IMR-90 (cell line): ENCODE data around the gene VPS18. TPM values are rescaled to one million over a fixed set of nuclear protein-coding genes. Genes with fewer than 3 reads are reported as not detected.

Source experiments
- ATAC-seq: fragments of 200-7000 bp; cut with Tn5 transposase; 2 replicates; pipeline ENCODE4 v1.9.1; 2020; ENCODE audit warnings: low read depth, mild to moderate bottlenecking, moderate library complexity
- BruUV-seq: library from RNA; stranded (reverse); fragments of 400-500 nt; replicated peaks from 2 replicates; lab custom pipeline; 2021; lab: Mats Ljungman, UMichigan
- CTCF ChIA-PET: fragments of 300-600 bp; formaldehyde crosslinking; extraction: SDS; loops from one replicate; lab custom pipeline; 2021; ENCODE audit warnings: antibody characterized with exemption; lab: Yijun Ruan, JAX
- POLR2A ChIA-PET: fragments of 300-600 bp; sonication (Branson Sonifier 250); formaldehyde crosslinking; loops from one replicate; lab custom pipeline; 2022; ENCODE audit warnings: antibody characterized with exemption; ENCODE audit not compliant: unreplicated experiment; lab: Charles Lee
- DNase-seq: peaks from one replicate; pipeline ENCODE4 v3.0.0; 2013
- H2AFZ ChIP-seq: replicated peaks from 2 replicates; pipeline ENCODE3; 2013; ENCODE audit warnings: low read length, mild to moderate bottlenecking; ENCODE audit not compliant: poor library complexity
- H2AK5ac ChIP-seq: 2 replicates; pipeline ENCODE4 v1.6.1; 2013; ENCODE audit warnings: low read depth, low read length, inconsistent platforms
- H2AK9ac ChIP-seq: replicated peaks from 2 replicates; pipeline ENCODE3; 2013; ENCODE audit warnings: mild to moderate bottlenecking, low read depth, low read length, moderate library complexity; ENCODE audit not compliant: poor library complexity
- H2BK120ac ChIP-seq: 2 replicates; pipeline ENCODE4 v1.6.1; 2013; ENCODE audit warnings: low read depth, low read length, inconsistent platforms
- H2BK15ac ChIP-seq: 3 replicates; pipeline ENCODE4 v1.6.1; 2013; ENCODE audit warnings: low read depth, low read length, inconsistent platforms
- H2BK20ac ChIP-seq: 2 replicates; pipeline ENCODE4 v1.6.1; 2013; ENCODE audit warnings: low read depth, mild to moderate bottlenecking, inconsistent platforms, low read length, moderate library complexity
- H2BK5ac ChIP-seq: 2 replicates; pipeline ENCODE4 v1.6.1; 2013; ENCODE audit warnings: mild to moderate bottlenecking, low read depth, low read length, inconsistent platforms; ENCODE audit not compliant: poor library complexity, severe bottlenecking
- H3K14ac ChIP-seq: replicated peaks from 2 replicates; pipeline ENCODE4 v1.6.1; 2013; ENCODE audit warnings: low read depth, low read length, inconsistent platforms
- H3K18ac ChIP-seq: 2 replicates; pipeline ENCODE4 v1.6.1; 2013; ENCODE audit warnings: low read depth, low read length, control low read depth
- H3K23ac ChIP-seq: 2 replicates; pipeline ENCODE4 v1.6.1; 2013; ENCODE audit warnings: low read depth, low read length, inconsistent platforms
- H3K27ac ChIP-seq: 2 replicates; pipeline ENCODE4 v1.5.1; 2013; ENCODE audit warnings: mild to moderate bottlenecking, control low read depth, low read length; ENCODE audit not compliant: insufficient read depth
- H3K27me3 ChIP-seq: 2 replicates; pipeline ENCODE4 v1.6.1; 2013; ENCODE audit warnings: low read length; ENCODE audit not compliant: control insufficient read depth, insufficient read depth
- H3K36me3 ChIP-seq: 2 replicates; pipeline ENCODE4 v1.6.1; 2013; ENCODE audit warnings: low read length, mixed read lengths; ENCODE audit not compliant: control insufficient read depth, insufficient read depth
- H3K4ac ChIP-seq: 2 replicates; pipeline ENCODE4 v1.6.1; 2013; ENCODE audit warnings: low read depth, low read length, inconsistent platforms
- H3K4me1 ChIP-seq: 2 replicates; pipeline ENCODE4 v1.6.1; 2013; ENCODE audit warnings: low read length, mixed read lengths; ENCODE audit not compliant: control insufficient read depth, insufficient read depth
- H3K4me2 ChIP-seq: 2 replicates; pipeline ENCODE4 v1.6.1; 2013; ENCODE audit warnings: low read depth, mild to moderate bottlenecking, control low read depth, low read length, moderate library complexity
- H3K4me3 ChIP-seq: 2 replicates; pipeline ENCODE4 v1.5.1; 2013; ENCODE audit warnings: low read depth, mild to moderate bottlenecking, control low read depth, low read length, moderate library complexity; ENCODE audit not compliant: insufficient read depth
- H3K56ac ChIP-seq: 2 replicates; pipeline ENCODE4 v1.6.1; 2013; ENCODE audit warnings: low read length, inconsistent platforms; ENCODE audit not compliant: insufficient read depth; ENCODE audit errors: extremely low read depth
- H3K79me1 ChIP-seq, 2 experiments: 2 replicates each; pipeline ENCODE4 v1.6.1; 2013; ENCODE audit warnings: low read length in 2 of 2, inconsistent platforms in 1 of 2, low read depth in 1 of 2
- H3K9ac ChIP-seq: 2 replicates; pipeline ENCODE4 v1.6.1; 2013; ENCODE audit warnings: low read depth, low read length, control low read depth
- H3K9me1 ChIP-seq: 2 replicates; pipeline ENCODE4 v1.6.1; 2013; ENCODE audit warnings: low read length, inconsistent platforms; ENCODE audit not compliant: insufficient read depth
- H3K9me3 ChIP-seq: 2 replicates; pipeline ENCODE4 v1.6.1; 2013; ENCODE audit warnings: low read length; ENCODE audit not compliant: control insufficient read depth, insufficient read depth
- H4K20me1 ChIP-seq: 2 replicates; pipeline ENCODE4 v1.6.1; 2013; ENCODE audit warnings: low read length, inconsistent platforms; ENCODE audit not compliant: insufficient read depth
- H4K5ac ChIP-seq: 2 replicates; pipeline ENCODE4 v1.6.1; 2013; ENCODE audit warnings: mild to moderate bottlenecking, low read depth, low read length, control low read depth
- H4K8ac ChIP-seq, 2 experiments: 2 replicates each; pipeline ENCODE4 v1.6.1; 2013; ENCODE audit warnings: low read depth in 2 of 2, low read length in 2 of 2, control low read depth in 1 of 2, inconsistent platforms in 1 of 2
- H4K91ac ChIP-seq: 2 replicates; pipeline ENCODE4 v1.6.1; 2013; ENCODE audit warnings: low read depth, low read length, inconsistent platforms; ENCODE audit not compliant: insufficient read depth
- BHLHE40 ChIP-seq: fragments of 150-350 bp; IDR thresholded peaks from 2 replicates; pipeline ENCODE4 v1.6.1; 2016; ENCODE audit warnings: mild to moderate bottlenecking, low read depth, low read length
- CEBPB ChIP-seq: IDR thresholded peaks from 2 replicates; pipeline ENCODE4 v1.6.1; 2012; ENCODE audit warnings: low read depth, low read length, improper control_type of control experiment
- CHD1 ChIP-seq: IDR thresholded peaks from 2 replicates; pipeline ENCODE4 v1.6.1; 2012; ENCODE audit warnings: low read depth, low read length, improper control_type of control experiment
- ELK1 ChIP-seq: fragments of 150-350 bp; IDR thresholded peaks from 2 replicates; pipeline ENCODE4 v1.6.1; 2016; ENCODE audit warnings: low read depth, mild to moderate bottlenecking, low read length, moderate library complexity, borderline replicate concordance
- FOS ChIP-seq: fragments of 150-350 bp; IDR thresholded peaks from 2 replicates; pipeline ENCODE4 v1.6.1; 2016; ENCODE audit warnings: low read depth, low read length
- MAFK ChIP-seq: IDR thresholded peaks from 2 replicates; pipeline ENCODE4 v1.6.1; 2012; ENCODE audit warnings: low read depth, low read length, improper control_type of control experiment
- MXI1 ChIP-seq: IDR thresholded peaks from 2 replicates; pipeline ENCODE4 v1.6.1; 2012; ENCODE audit warnings: low read depth, mild to moderate bottlenecking, low read length, moderate library complexity, borderline replicate concordance
- NFE2L2 ChIP-seq: fragments of 150-350 bp; IDR thresholded peaks from 2 replicates; pipeline ENCODE4 v1.6.1; 2016; ENCODE audit warnings: low read depth, mild to moderate bottlenecking, low read length
- POLR2A ChIP-seq: IDR thresholded peaks from 2 replicates; pipeline ENCODE4 v1.6.1; 2012; ENCODE audit warnings: mild to moderate bottlenecking, low read depth, low read length
- RAD21 ChIP-seq: IDR thresholded peaks from 2 replicates; pipeline ENCODE4 v1.6.1; 2012; ENCODE audit warnings: low read length, improper control_type of control experiment
- RCOR1 ChIP-seq: IDR thresholded peaks from 2 replicates; pipeline ENCODE4 v1.6.1; 2012; ENCODE audit warnings: mild to moderate bottlenecking, low read length, improper control_type of control experiment; ENCODE audit not compliant: insufficient replicate concordance
- RFX5 ChIP-seq: IDR thresholded peaks from 2 replicates; pipeline ENCODE4 v1.8.0; 2012; ENCODE audit warnings: low read depth, mild to moderate bottlenecking, low read length, moderate library complexity
- SMC3 ChIP-seq: fragments of 150-350 bp; IDR thresholded peaks from 2 replicates; pipeline ENCODE4 v1.6.1; 2016; ENCODE audit warnings: low read depth, mild to moderate bottlenecking, antibody characterized with exemption, low read length, moderate library complexity
- USF2 ChIP-seq: fragments of 150-350 bp; IDR thresholded peaks from 2 replicates; pipeline ENCODE4 v1.6.1; 2017; ENCODE audit warnings: mild to moderate bottlenecking, antibody characterized with exemption, low read length, low read depth
- WGBS, 2 experiments: methylation state at CpG; one replicate each; pipeline versions ENCODE4 v1.1.5 to v1.1.7; 2013; ENCODE audit warnings: missing lambda C conversion rate in 2 of 2; ENCODE audit not compliant: insufficient read length in 1 of 2; ENCODE audit errors: extremely low coverage in 2 of 2; 5-methylcytosine and 5-hydroxymethylcytosine counted together
- dilution Hi-C: fragments of 300-500 bp; cut with HindIII; formaldehyde crosslinking; loops from one replicate; pipeline ENCODE4 v1.14.3; 2018; ENCODE audit warnings: low sequenced_read_pairs; ENCODE audit not compliant: unreplicated experiment
- in situ Hi-C: fragments of 300-500 bp; cut with MboI; formaldehyde crosslinking; loops from 3 replicates; pipeline ENCODE4 v1.14.3; 2019; ENCODE audit warnings: low sequenced_read_pairs, inconsistent platforms, mixed read lengths
- intact Hi-C: fragments of 100-400 bp; cut with micrococcal nuclease; formaldehyde crosslinking; loops from 2 replicates; pipeline ENCODE4 v1.10.0; 2022
- polyA plus RNA-seq, 3 experiments: library from polyadenylated mRNA; depleted of rRNA; stranded (reverse); fragments of >200 nt; gene quantifications; 2 replicates each; pipeline ENCODE4 v1.2.3, GENCODE V29; 2012; ENCODE audit warnings: low replicate concordance in 1 of 3
- total RNA-seq: library from RNA; depleted of rRNA; stranded (reverse); fragments of >200 nt; gene quantifications from 2 replicates; pipeline ENCODE4 v1.2.3, GENCODE V29; 2012
- TF ChIP-seq, protein P1 (sequence below): conservative IDR thresholded peaks from 2 replicates; pipeline ENCODE4 v1.5.1; 2012; ENCODE audit warnings: mild to moderate bottlenecking, low read depth, low read length, improper control_type of control experiment

The VPS18 gene
- total and polyA plus RNA-seq, 2 of the 4 experiments (the other 2 are of a cell fraction) = 19.3 to 32.3 TPM

- no peak overlapping the region for H2BK5ac ChIP-seq
- H4K5ac ChIP-seq = no peak overlapping the region
- no peak overlapping the region for H3K18ac ChIP-seq
- H4K20me1 ChIP-seq = peaks cover 5% of the 10 kb centered on the region; the same call in 1 of the 2 replicates
- no CpG with 5 or more reads among the region's 7 CpGs for WGBS, 2 experiments
- H3K27me3 ChIP-seq = peaks cover 43% of the 10 kb centered on the region
- ChIA-PET CTCF (interaction anchor here (0.6 kb wide), 1 partner anchor 133 kb away, joined by 5 read pairs; no protein-coding TSS in a partner anchor), POLR2A (no interaction called here)
- no peak overlapping the region for H3K9ac ChIP-seq
- H4K8ac ChIP-seq = no peak overlapping the region
- 0 out of 2 replicates have a peak, but pooled peaks cover 3% of the 10 kb centered on the region for H3K4me1 ChIP-seq
- no peak overlapping the region for H2AK9ac ChIP-seq
- ATAC-seq = peak; percentile 49; the same call in 1 of the 2 replicates
- H3K9me3 ChIP-seq = no peaks in the 10 kb centered on the region
- no peak overlapping the region for H3K14ac ChIP-seq
- H3K23ac ChIP-seq = no peak overlapping the region
- no peak overlapping the region for H2BK15ac ChIP-seq
- H2BK20ac ChIP-seq = no peak overlapping the region
- H2AK5ac ChIP-seq = no peak overlapping the region
- intact Hi-C loops = no loop called here
- H3K56ac ChIP-seq = no peak overlapping the region
- H3K4me3 ChIP-seq = no peak overlapping the region
- no peaks in the 10 kb centered on the region for H3K36me3 ChIP-seq
- no TSS peak for BruUV-seq
- no peak overlapping the region for H3K4ac ChIP-seq
- H3K4me2 ChIP-seq = no peak overlapping the region
- dilution Hi-C loops = no loop called here
- H3K9me1 ChIP-seq = no peaks in the 10 kb centered on the region
- DNase-seq = peak; percentile 28
- in situ Hi-C loops = no loop called here
- H2BK120ac ChIP-seq = no peak overlapping the region
- no peak overlapping the region for H3K27ac ChIP-seq
- H3K79me1 ChIP-seq = no peaks in the 10 kb centered on the region
- no peak overlapping the region for H4K91ac ChIP-seq
- no peak overlapping the region for H2AFZ ChIP-seq
- no peak for TF ChIP-seq BHLHE40
- TF ChIP-seq ELK1 = no peak
- TF ChIP-seq RAD21 = no peak
- TF ChIP-seq FOS = no peak
- TF ChIP-seq, protein P1, sequence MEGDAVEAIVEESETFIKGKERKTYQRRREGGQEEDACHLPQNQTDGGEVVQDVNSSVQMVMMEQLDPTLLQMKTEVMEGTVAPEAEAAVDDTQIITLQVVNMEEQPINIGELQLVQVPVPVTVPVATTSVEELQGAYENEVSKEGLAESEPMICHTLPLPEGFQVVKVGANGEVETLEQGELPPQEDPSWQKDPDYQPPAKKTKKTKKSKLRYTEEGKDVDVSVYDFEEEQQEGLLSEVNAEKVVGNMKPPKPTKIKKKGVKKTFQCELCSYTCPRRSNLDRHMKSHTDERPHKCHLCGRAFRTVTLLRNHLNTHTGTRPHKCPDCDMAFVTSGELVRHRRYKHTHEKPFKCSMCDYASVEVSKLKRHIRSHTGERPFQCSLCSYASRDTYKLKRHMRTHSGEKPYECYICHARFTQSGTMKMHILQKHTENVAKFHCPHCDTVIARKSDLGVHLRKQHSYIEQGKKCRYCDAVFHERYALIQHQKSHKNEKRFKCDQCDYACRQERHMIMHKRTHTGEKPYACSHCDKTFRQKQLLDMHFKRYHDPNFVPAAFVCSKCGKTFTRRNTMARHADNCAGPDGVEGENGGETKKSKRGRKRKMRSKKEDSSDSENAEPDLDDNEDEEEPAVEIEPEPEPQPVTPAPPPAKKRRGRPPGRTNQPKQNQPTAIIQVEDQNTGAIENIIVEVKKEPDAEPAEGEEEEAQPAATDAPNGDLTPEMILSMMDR = no peak
- TF ChIP-seq RFX5 = no peak
- TF ChIP-seq CEBPB = no peak
- TF ChIP-seq CHD1 = no peak
- TF ChIP-seq NFE2L2 = no peak
- TF ChIP-seq USF2 = no peak
- TF ChIP-seq POLR2A = no peak
- TF ChIP-seq RCOR1 = no peak
- no peak for TF ChIP-seq SMC3
- no peak for TF ChIP-seq MXI1
- no peak for TF ChIP-seq MAFK
These were observed 46.9 kb upstream of the VPS18 start for GRCh38 chr15:40847223-40847961.
